Measurements from ENCODE around the gene STAT1.
"Not testable (repeated sequence)": the region's sequence is repeated elsewhere in the genome, so short reads cannot be mapped to it uniquely, and the experiment has no call there.

GRCh38 chr2:190961117-190961516 is 52.9 kb downstream of the STAT1 start:
- TF ChIP-seq EZH2 (IDR thresholded peaks at IDR 0.05; ENCODE audit: low read length), result not testable (repeated sequence)
- TF ChIP-seq, protein P1, sequence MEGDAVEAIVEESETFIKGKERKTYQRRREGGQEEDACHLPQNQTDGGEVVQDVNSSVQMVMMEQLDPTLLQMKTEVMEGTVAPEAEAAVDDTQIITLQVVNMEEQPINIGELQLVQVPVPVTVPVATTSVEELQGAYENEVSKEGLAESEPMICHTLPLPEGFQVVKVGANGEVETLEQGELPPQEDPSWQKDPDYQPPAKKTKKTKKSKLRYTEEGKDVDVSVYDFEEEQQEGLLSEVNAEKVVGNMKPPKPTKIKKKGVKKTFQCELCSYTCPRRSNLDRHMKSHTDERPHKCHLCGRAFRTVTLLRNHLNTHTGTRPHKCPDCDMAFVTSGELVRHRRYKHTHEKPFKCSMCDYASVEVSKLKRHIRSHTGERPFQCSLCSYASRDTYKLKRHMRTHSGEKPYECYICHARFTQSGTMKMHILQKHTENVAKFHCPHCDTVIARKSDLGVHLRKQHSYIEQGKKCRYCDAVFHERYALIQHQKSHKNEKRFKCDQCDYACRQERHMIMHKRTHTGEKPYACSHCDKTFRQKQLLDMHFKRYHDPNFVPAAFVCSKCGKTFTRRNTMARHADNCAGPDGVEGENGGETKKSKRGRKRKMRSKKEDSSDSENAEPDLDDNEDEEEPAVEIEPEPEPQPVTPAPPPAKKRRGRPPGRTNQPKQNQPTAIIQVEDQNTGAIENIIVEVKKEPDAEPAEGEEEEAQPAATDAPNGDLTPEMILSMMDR (optimal IDR thresholded peaks at IDR 0.05 in 1 of 3, IDR thresholded peaks at IDR 0.05 in 1 of 3, conservative IDR thresholded peaks at IDR 0.05 in 1 of 3; ENCODE audit: extremely low read depth in 1 of 3, insufficient read depth in 2 of 3, low read length in 3 of 3), result not testable (repeated sequence)

All from keratinocyte (primary cell).